ENCODE measurements around the gene ADPRS. TPM values are rescaled to one million over a fixed set of nuclear protein-coding genes. Genes with fewer than 3 reads are reported as not detected.

Gene ADPRS
- 100 to 1,000 TPM in 1 of 4 donors, 10 to 100 TPM in 3; 54.5 to 119 (median 71.2) TPM for total RNA-seq

- WGBS, 2 donors, result 0% methylated on average over 50 to 81 of the region's 84 CpGs
- peak within 1 kb of the TSS; percentile 77 for H3K4me3 ChIP-seq (ENCODE audit: low read depth, poor library complexity, severe bottlenecking)
- DNase-seq (ENCODE audit: low spot score in 2 of 2), result peak; percentile 83 to 97
- TF ChIP-seq CTCF (IDR thresholded peaks at IDR 0.05) (peak in 2 of 3 donors; percentile 23 to 94), POLR2A (IDR thresholded peaks at IDR 0.05) (no peak)
- intact Hi-C loops (cut with DNase I; ENCODE audit: low total_unique reads), result no loop called here
Observed at GRCh38 chr1:36088577-36089392, at the start of gene ADPRS. TSS of gene ADPRS (plus strand) at chr1:36088892. CDS start at chr1:36088905, 13 bp downstream.

- WGBS, 2 donors, result 96% methylated on average over 2 of the region's 2 CpGs
- no peak overlapping the region for H3K4me3 ChIP-seq (ENCODE audit: low read depth, poor library complexity, severe bottlenecking)
- no peak for DNase-seq (ENCODE audit: low spot score in 2 of 2)
- intact Hi-C loops (cut with DNase I; ENCODE audit: low total_unique reads), result no loop called here
- TF ChIP-seq POLR2A (IDR thresholded peaks at IDR 0.05), result no peak
- TF ChIP-seq CTCF (IDR thresholded peaks at IDR 0.05), result no peak
Observed at GRCh38 chr1:36040238-36040637, 48.5 kb upstream of the ADPRS start.

GRCh38 chr1:36051821-36052220, 36.9 kb upstream of the ADPRS start:
- no peak overlapping the region for H3K4me3 ChIP-seq (ENCODE audit: low read depth, poor library complexity, severe bottlenecking)
- intact Hi-C loops (cut with DNase I; ENCODE audit: low total_unique reads), result no loop called here
- TF ChIP-seq POLR2A (IDR thresholded peaks at IDR 0.05), result no peak
- no peak for TF ChIP-seq CTCF (IDR thresholded peaks at IDR 0.05)
- no peak for DNase-seq (ENCODE audit: low spot score in 2 of 2)

- intact Hi-C loops (cut with DNase I; ENCODE audit: low total_unique reads), result no loop called here
- TF ChIP-seq POLR2A (IDR thresholded peaks at IDR 0.05) (no peak), CTCF (IDR thresholded peaks at IDR 0.05) (no peak)
- H3K4me3 ChIP-seq (ENCODE audit: low read depth, poor library complexity, severe bottlenecking), result no peak overlapping the region
- no peak for DNase-seq (ENCODE audit: low spot score in 2 of 2)
Observed at GRCh38 chr1:36053978-36054377, 34.7 kb upstream of the ADPRS start.

- no peak for TF ChIP-seq CTCF (IDR thresholded peaks at IDR 0.05)
- TF ChIP-seq POLR2A (IDR thresholded peaks at IDR 0.05), result no peak
- DNase-seq (ENCODE audit: low spot score in 2 of 2), result no peak
- intact Hi-C loops (cut with DNase I; ENCODE audit: low total_unique reads), result no loop called here
- whole genome bisulfite sequencing, 2 donors, result 91% methylated on average over 5 of the region's 5 CpGs
- H3K4me3 ChIP-seq (ENCODE audit: low read depth, poor library complexity, severe bottlenecking), result no peak overlapping the region
Observed at GRCh38 chr1:36055706-36056105, 33.0 kb upstream of the ADPRS start.

GRCh38 chr1:36062315-36062714, 26.4 kb upstream of the ADPRS start:
- intact Hi-C loops (cut with DNase I; ENCODE audit: low total_unique reads), result no loop called here
- WGBS, 2 donors, result 88 to 100% methylated on average over 1 of the region's 1 CpG

More at GRCh38 chr1:36062315-36062714, 26.4 kb upstream of the ADPRS start:
- TF ChIP-seq CTCF (IDR thresholded peaks at IDR 0.05) (no peak), POLR2A (IDR thresholded peaks at IDR 0.05) (no peak)
- no peak for DNase-seq (ENCODE audit: low spot score in 2 of 2)
- no peak overlapping the region for H3K4me3 ChIP-seq (ENCODE audit: low read depth, poor library complexity, severe bottlenecking)

Measured in lower leg skin (tissue), 4 donors.